Stimulated activated CD4-positive, alpha-beta T cell treated with anti-CD3 and anti-CD28 coated beads, Interleukin-4, amount 100 ng/mL, for 1 hour (primary cell): ENCODE data around the gene LPP.

ENCODE experiments used
- DNase-seq: peaks from one replicate; pipeline ENCODE4 v3.0.0-alpha.2; 2020

LPP gene

DNA sequence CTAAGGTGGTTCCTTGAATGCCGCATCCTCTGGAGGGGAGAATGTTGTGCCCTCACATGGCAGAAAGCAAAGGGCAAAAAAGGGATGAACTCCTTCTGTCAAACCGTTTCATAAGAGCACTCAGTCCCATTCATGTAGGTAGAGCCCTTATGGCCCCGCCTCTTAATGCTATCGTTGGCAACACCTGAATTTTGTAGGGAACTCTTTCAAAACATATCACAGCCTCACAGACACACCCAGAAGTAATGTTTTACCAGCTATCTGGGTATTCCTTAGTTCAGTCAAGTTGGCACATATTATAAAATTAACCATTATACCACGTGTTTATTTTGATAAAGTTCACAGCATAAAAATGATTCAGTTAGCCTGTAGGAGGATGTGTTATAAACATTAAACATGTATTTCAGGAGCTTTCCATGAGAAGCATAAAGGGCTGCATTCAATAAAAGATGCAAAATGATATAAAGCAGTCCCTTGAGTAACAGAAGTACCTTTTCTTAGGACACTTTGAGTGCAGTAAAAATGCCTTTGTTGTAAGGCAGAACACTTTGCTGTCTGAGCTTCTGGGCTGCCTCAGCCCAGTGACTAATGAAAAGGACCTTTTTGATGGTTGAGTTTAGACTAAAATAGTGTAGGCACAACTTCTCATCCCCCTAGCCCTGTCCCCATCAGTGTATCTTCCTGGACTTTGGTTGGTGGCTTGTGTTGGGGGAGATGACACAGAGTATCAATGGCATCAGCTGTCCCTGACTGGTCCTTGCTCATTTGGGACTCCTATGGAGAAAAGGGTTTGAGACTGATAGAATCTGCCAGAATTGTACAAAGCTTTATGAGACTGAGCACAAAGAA lies 754.3 kb downstream of the LPP start:
- no peak for DNase-seq

DNA sequence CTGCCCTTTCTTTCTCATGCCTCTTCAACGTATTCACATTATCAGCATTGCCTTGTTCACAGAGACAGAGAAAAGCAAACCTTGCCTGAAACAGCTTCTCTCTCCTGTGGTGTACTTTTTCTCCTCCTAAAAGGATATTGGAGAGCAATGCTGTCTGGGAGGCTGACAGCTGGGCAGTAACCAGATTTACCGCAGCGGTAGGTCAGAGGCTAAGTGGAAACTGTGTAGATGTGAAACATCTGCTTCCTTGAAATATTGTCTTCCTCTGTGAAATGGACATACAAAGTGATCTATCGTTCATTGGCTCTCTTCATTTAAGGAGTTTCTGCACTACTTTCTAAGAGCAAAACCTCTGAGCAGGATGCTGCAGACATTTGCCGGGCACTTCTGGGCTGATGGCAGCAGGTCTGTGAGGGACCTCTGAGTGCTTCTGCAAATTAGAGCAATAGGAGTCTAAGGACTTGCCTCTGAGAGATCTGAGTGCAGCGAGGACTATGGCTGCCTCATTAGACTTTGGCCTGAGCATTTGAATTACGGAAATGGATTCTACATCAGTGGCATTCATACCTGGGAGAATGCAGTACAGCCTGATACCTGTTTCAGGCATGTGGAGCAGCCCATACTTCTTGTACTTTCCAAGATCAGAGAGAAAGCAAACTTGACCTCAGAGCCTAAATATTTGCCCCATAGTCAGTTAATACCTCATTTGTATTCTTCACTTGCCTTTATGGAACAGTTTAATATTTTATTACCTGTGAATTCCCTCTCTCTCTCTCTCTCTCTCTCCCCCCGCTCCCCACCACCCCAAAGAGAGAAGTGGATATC lies 757.3 kb downstream of the LPP start:
- DNase-seq: no peak

DNA sequence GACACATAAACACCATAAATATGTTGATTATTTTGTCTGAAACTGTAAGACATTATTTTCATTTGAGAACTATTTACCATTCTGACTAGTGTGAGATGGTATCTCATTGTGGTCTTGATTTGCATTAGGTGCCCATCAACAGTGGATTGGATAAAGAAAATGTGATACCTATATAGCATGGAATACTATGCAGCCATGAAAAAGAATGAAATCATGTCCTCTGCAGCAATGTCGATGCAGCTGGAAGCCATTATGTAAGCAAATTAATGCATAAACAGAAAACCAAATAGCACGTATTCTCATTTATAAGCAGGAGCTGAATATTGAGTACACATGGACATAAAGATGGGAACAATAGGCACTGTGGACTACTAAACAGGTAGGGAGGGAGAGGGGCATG lies 759.1 kb downstream of the LPP start:
- no peak for DNase-seq

DNA sequence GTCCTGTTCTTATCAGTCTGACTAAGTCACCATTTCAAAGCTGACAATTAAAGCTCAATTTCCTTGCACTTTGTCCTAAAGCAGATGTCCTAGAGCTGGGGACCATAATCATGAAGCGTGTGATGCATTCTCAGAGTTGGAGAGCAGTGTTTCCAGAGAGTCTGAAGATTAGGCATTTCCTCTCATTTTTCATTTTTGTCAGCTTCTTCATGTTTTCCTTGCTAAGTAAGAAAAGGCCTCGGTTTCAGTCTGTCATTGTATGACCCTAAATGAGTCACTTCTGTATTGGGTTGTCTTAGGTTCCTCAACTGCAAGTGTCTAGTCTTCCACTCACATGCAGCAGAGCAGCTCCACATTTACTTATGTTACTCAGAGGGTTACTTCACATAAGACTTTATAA lies 760.6 kb downstream of the LPP start:
- DNase-seq: no peak

DNA sequence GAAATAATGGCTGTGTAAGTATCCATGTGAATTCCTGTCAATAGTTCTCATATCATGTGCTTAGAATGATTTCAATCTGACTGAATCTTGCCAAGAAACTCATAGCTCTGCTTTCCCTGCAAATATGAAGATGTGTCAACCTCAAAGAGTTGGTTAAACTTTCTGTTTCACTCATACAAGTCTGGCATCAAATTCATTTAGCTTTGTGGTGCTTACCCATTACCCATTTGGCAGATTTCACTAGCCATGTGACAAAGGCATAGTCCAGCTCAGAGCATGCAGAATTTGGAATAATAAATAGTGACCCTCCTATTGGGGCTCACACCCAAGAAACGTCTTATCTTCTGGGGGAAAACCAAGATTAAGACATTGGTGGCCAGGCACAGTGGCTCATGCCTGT lies 761.2 kb downstream of the LPP start:
- DNase-seq: no peak

DNA sequence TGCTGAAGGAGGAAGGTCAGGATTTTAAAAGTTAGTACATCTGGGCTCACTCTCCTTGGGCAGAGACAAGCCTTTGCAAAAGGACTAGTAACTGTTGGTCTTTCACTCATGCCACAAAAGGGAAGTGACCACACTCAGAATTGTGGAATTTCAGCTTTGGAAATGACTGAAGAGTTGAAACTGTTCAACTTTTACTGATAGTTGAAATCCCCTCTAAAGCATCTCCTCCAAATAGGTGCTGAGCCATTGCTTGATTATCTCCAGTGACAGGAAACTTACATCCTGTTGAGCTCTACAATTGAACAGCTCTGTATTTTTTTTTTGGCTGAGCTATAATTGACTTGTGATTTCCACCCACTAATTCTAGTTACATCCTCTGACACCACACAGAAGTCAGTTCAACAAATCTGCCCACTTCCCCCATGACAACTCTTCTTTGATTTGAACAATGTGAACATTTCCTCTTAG lies 763.0 kb downstream of the LPP start:
- DNase-seq: no peak

DNA sequence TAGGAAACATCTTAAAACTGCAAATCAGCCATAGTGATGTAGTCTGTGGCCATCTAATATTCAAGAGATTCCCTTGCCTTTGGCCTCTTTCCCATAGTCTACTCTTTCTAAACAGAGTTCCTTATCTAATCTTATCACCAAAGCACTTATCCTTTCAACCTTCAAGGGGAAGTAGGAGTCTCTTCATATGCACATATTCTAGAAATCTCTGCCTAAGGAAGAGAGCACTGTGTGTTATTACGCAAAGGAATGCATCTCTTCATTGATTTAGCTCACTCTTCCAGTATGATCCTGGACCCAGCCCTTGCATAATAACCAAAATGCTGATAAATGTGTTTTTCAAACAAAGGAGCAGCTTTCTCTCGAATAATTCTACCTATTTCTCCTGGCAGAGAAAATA lies 764.1 kb downstream of the LPP start:
- no peak for DNase-seq

DNA sequence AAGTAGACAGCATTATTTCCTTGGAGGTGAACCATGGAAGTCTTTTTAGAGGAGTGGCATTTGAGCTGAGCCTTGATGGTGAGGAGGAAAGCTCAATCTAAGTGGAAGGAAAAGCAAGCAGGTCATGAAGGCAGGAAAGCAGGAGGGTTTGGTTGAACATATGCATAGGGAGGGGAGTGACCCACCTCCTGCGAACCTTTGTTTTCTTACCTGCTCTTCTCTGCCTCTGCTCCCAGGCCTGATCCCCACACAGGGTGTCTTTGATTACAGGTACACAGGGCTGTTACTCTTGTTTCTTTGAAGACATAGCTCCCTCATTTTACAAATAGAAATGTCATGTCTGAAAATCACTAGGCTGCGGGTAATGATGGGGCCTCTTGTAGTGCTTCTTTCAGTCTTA lies 769.7 kb downstream of the LPP start:
- DNase-seq: no peak

DNA sequence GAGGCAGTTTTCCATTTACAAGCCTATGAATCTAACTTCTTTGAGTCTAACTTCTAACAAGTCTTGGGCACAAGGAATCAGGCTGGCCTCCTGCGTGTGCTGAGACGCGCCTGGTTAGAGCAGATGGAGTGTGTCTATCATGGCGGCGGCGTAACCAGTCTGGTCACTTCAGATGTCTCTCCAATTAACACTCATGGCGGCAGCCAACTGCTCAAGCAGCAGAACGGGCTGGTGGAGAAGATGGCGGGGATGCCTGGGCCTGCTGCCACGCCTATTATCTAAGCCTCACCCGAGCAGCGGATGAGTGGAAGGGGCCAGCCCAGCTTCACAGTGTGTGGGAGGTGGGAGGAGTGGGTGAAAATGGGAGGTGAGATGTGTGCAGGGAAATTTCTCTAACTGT lies 771.4 kb downstream of the LPP start:
- DNase-seq: no peak

DNA sequence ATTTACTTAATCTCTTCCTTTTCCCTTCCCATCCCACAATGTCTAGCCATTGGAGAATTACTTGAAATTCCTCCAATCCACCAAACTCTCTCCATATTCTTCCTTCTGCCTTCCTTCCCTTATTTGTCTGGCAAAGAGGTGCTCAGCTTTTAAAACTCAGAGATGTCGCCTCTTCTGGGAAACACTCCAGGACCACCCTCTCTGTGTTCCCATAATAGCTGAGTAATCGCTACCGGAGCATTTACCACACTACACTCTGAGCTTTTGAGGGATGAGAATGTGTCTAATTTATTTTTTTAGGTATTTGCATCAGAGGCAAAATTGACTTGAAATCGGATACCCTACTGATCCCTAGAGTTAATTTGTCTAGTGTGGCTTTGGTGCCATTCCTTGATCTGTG lies 772.2 kb downstream of the LPP start:
- no peak for DNase-seq

DNA sequence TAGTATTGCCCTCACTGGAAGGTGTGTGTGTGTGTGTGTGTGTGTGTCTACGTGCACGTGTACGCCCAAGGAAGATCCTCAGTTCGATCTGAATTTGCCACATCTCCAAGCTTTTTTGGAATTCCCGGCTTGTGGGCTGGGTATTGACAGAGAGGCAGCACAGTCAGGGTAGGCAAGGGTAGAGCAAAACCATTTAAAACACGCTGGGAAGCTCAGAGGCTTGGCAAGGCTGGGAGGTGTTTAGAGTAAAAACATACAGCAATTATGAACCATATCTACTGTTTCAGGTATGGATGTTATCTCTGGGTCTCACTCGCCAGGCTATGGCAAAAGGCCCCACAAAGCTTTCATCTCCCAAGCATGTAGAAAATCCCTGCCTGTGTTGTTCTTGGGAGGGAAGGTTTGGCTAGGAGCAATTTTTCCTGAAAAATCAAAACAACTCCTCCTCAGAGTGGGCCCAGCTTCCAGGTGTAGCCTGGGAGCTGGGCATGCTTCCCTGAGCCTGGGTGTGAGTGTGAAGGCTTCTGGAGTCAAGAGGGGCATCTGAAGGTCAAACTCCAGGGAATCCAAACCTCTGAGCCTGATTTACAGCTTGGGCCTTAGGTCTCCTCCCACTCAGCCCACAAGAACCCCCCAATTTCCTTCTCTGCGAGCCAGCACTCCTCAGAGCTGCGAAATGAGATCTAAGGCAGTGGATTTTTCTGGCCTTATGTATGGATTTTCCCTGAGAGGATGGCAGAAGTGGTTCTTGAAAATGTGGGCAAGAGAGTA lies 773.0 kb downstream of the LPP start:
- DNase-seq: no peak

DNA sequence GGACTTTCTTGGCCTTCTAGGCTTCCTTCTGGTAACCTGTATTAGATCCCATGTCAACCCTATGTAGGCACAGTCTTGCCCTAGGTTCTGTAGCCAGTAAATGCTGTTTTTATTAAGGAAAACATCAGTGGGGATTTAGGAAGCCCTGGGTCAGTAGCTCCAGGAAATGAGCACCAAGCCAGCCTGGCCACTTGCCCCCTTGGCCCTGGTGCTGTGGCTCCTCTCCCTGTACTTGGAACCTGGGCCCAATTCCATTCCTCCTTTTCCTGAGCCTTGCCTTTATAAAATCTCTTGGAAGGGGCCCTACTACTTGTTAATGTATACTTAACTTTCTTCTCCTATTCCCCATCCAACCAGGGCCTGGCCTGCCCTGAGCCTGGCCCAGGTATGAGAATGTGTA lies 774.0 kb downstream of the LPP start:
- no peak for DNase-seq

DNA sequence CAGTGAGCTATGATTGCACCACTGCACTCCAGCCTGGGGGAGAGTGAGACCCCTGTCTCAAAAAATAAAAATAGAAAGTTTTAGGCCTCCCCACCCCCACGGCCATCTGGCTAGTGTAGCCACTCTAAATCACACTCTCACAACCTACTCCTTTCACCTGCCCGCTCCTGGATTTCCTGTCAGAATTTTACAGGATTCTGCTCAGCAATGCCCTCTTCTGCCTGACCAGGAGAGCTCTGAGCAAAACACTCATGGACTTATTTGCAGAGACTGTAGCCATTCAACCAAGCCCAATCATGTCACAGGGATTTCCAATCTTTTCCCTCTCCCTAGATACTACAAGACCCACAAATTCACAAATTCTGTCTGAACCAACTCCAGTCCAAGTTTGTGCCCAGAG lies 775.2 kb downstream of the LPP start:
- DNase-seq: no peak

DNA sequence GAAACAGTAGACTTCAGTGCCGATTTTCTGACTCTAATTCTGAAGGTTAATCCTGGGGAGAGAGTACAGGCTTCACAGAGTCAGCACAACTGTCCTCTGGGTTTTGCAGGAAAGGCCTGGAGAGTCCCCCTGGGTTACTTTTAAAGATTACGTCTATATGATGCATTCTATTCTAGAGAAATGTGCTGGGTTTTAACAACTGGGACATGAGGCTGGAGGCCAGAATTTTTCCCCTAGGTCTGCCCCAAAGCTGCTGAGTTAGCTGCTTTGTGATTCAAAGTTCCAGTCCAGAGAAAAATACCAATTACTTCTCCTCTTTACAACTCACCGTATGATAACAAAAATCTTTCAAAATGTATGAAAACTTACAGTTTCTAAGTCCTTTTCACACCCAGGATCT lies 777.1 kb downstream of the LPP start:
- DNase-seq: no peak

DNA sequence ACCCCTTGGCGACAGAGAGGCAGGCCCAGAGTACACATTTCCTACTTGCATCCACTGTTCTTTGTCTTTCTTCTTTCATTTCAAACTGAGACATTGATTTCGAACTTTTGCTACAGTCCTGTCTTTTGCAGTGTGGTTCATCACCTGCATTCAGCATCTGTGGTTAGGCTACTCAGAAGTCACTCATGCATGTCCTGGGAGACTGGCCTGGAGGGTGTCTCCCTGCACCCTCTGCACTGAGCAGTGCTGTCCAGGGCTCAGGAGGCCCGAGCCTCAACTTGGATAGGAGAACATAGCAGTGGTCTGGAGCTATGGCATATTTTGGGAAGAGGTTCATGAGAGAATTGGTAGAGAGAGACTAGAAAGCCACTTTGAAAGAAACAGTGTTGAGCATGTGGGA lies 777.6 kb downstream of the LPP start:
- no peak for DNase-seq

DNA sequence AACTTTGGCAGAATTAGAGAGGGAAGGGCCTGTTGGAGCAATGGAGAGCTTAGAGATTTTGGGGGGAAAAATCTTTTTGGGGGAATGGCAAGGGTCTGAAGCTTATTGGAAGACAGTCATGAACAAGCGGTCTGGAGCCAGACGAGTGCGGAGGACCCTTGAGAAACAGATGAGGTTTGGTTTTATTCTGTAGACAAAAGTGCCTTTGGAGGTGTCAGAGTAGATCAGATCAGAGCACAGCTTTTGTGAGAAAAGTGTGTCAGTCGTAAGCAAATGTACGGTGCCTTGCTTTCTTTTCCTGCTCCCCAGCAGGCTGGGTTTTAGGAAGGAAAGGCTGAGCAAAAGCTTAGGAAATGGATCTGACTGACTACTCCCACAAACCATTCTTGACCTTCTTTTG lies 781.0 kb downstream of the LPP start:
- no peak for DNase-seq

DNA sequence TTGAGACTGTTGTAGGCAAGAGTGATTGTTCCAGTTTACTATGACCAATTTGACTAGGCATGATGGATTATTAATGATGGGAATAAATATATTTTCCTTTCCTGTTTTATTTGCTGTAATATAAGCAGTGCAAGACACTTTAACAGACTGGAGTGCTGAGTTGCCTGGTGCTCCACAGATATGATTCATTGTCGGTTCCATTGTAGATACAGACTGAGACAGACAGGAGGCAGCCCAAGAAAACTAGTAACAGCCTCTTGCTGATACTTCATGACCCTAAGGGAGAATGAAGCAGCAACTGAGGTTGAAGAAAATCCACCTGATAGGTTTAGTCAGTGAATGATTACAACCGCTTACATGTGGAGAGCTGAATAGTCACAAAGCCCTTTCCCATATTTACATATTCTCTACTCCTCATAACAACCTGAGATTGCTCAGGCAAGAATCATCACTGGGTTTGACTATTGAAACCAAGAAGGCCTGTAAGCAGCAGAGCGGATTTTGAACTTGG lies 782.7 kb downstream of the LPP start:
- DNase-seq: no peak

DNA sequence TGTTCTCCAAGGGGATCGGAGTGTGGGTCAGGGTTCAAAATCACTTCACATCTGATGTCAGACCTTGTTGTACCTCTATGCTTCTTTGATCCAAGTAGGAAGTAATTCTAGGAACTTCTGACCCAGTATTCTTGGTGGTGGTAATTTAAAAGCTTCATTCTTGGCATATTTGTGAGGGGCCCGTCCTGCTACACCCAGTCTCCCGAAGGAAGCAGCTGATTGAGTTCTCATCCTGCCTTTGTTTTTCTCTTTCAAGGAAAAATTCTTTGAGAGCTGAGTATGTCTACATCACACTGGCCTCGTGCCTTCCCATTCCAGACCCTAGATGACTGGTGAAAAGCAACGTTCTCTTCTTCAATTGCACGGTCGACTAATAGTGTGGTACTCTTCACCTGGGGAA lies 783.4 kb downstream of the LPP start:
- DNase-seq: no peak

DNA sequence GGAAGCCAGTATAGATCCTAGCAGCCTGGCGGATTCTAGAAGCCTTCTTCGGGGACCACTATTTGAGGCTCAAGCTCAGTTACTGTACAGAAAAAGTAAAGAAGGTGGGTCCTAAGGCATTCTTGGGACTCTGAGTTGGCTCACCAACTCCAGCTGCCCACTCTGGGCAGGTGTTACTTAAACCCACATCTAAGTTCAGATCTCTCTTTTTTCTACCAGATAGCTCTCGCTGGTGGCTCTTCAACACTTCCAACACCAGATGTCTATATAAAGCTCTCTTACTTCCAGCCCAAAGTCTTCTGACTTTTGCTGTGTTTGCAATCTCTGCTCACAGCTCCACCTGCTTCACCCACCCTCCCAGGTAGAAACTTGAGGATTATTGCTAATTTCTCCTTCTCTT lies 785.0 kb downstream of the LPP start:
- no peak for DNase-seq

DNA sequence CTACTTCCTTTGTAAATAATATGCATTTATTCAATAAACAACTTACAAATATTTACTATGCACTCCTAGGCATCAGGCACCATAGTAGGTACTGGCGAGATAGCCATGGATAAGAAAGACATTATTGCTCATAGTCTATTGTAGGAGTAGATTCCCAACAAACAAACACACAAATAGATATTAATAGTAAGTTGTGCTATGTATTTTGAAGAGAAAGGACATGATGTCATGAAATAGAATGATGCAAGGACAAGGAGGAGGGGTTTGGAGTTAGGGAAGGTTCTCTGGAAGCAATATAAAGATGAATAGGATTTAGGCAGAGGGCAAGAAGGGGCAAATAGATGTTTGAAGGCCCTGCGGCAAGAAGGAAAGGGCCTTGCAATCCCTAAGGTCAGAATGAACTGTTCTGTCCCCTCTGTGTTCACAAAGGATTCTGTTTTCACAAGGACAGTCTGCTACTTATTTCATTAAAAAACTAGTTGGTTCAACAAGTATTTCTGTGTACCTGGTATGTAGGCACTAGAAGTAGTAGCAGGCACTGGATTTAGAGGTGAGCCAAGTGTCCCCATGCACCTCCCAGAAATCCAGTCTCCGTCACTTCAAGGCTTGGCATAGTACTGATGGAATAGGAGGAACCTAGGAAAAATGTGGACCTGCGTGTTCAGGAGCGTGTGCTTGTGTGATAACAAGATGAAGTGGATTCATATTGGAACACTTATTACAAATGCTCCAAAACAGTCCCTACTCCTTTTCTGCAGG lies 786.0 kb downstream of the LPP start:
- DNase-seq: no peak
